K562 (cell line): ENCODE measurements around the gene PTP4A2.

Experiments used
- CTCF ChIP-seq, 3 experiments: IDR thresholded peaks in 2 of 3; conservative IDR thresholded peaks in 1 of 3; 2 replicates each; pipeline ENCODE4 v1.5.1; 2011 to 2012; ENCODE audit warnings: low read length in 3 of 3, mild to moderate bottlenecking in 3 of 3, control low read depth in 2 of 3, improper control_type of control experiment in 1 of 3, inconsistent platforms in 1 of 3, low read depth in 1 of 3, mixed read lengths in 1 of 3, moderate library complexity in 1 of 3; ENCODE audit not compliant: insufficient read depth in 2 of 3
- EP300 ChIP-seq: IDR thresholded peaks from 2 replicates; pipeline ENCODE4 v1.6.1; 2012; ENCODE audit warnings: low read length, improper control_type of control experiment
- FOSL1 ChIP-seq: fragments of 200-800 bp; sonication (Bioruptor generic); conservative IDR thresholded peaks from 2 replicates; pipeline ENCODE4 v1.6.1; 2016; ENCODE audit warnings: missing genetic modification characterization, missing compliant biosample characterization
- NEUROD1 ChIP-seq: fragments of 150-350 bp; IDR thresholded peaks from 2 replicates; pipeline ENCODE4 v1.6.1; 2014; ENCODE audit warnings: borderline replicate concordance, low read length, low read depth; ENCODE audit not compliant: partially characterized antibody
- POLR2A ChIP-seq: fragments of 450-650 bp; conservative IDR thresholded peaks from 2 replicates; pipeline ENCODE4 v1.6.1; 2016

DNA sequence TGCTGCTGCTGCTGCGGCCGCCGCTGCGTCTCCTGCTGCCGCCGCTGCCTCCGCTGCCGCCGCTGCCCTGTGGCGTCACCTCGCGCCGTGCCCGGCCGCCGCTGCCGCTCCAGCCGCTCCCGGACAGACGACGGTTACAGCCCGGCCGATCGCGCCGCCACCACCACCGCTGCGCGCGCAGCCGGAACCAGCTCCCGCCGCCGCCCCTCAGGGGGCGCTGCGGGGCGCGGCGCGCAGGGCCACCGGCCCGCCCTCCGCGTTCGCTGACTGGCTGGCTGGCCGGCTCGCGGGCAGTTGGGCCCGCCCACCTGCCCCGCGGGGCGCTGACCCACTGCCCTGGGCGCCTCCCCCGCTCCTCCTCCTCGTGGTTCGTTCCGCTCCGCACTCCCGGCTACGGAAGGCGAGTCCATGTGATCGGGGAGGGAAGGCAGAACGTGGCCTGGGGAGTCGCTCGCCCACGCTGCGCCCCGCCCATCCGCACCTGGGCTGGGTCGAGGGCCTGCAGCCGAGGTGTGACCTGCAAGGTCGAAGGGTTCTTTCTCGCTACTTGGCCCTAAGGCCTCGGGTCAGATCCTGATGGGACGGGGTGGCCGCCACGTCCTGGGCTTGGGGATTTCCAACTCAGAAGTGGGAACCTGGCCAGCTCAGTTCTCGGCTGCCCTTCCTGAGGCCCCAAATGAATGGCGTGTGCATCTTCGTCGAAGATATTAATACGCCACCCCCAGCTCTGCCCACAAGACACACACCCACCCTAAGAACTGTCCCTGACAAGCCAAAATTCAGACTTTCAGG is at the start of gene PTP4A2:
- TF ChIP-seq CTCF (IDR thresholded peaks at IDR 0.05 in 2 of 3, conservative IDR thresholded peaks at IDR 0.05 in 1 of 3; ENCODE audit: insufficient read depth in 2 of 3, low read depth in 1 of 3, low read length in 3 of 3) (peak in 2 of 3 experiments; percentile 79 to 82; a peak in 5 of 6 replicates), FOSL1 (tag) (no peak), NEUROD1 (peak; percentile 41), POLR2A (peak; percentile 71), EP300 (peak; percentile 72; the same call in 1 of the 2 replicates)
